Gastroesophageal sphincter (tissue), 4 donors: ENCODE measurements around the gene COL5A2. TPM values are rescaled to one million over a fixed set of nuclear protein-coding genes. Genes with fewer than 3 reads are reported as not detected.

Experiments
- ATAC-seq: fragments of 150-250 bp; one replicate; pipeline ENCODE4 v1.9.1; 2016; ENCODE audit warnings: mild to moderate bottlenecking, moderate library complexity
- H3K27ac ChIP-seq, 4 donors: fragments of 200-600 bp; sonication (generic) in 3 of 4; 1 replicate in 3 of 4; 2 replicates in 1 of 4; pipeline ENCODE4 v1.5.1; 2016 to 2019
- H3K27me3 ChIP-seq: fragments of 200-600 bp; sonication (generic); one replicate; pipeline ENCODE4 v1.5.1; 2019
- H3K36me3 ChIP-seq, 2 donors: fragments of 200-600 bp; sonication (generic); one replicate each; pipeline ENCODE4 v1.5.1; 2019; ENCODE audit warnings: control low read depth in 1 of 2
- H3K4me1 ChIP-seq, 3 donors: fragments of 200-600 bp; sonication (generic); 1 replicate in 2 of 3; 2 replicates in 1 of 3; pipeline ENCODE4 v1.5.1; 2016 to 2019; ENCODE audit warnings: control low read depth in 2 of 3
- H3K4me3 ChIP-seq, 2 donors: fragments of 200-600 bp; sonication (generic); one replicate each; pipeline ENCODE4 v1.5.1; 2019; ENCODE audit warnings: mild to moderate bottlenecking in 1 of 2, moderate library complexity in 1 of 2
- H3K9me3 ChIP-seq, 3 donors: fragments of 200-600 bp; sonication (generic); one replicate each; pipeline ENCODE4 v1.5.1; 2017 to 2019; ENCODE audit warnings: control low read depth in 2 of 3
- EP300 ChIP-seq: sonication (generic); formaldehyde crosslinking; IDR thresholded peaks from one replicate; pipeline ENCODE4 v1.6.1; 2017; ENCODE audit warnings: antibody characterized with exemption, mild to moderate bottlenecking
- POLR2A ChIP-seq, 2 donors: fragments of 450-650 bp; IDR thresholded peaks; one replicate each; pipeline ENCODE4 v1.6.1; 2017; ENCODE audit warnings: antibody characterized with exemption in 2 of 2, mild to moderate bottlenecking in 2 of 2, moderate library complexity in 1 of 2
- POLR2AphosphoS5 ChIP-seq: sonication (generic); formaldehyde crosslinking; IDR thresholded peaks from one replicate; pipeline ENCODE4 v1.6.1; 2017; ENCODE audit warnings: antibody characterized with exemption
- WGBS, 2 donors: methylation state at CpG; one replicate each; pipeline ENCODE4 v1.1.5; 2018; ENCODE audit warnings: low coverage in 1 of 2; 5-methylcytosine and 5-hydroxymethylcytosine counted together
- total RNA-seq, 4 donors: library from RNA; depleted of rRNA; stranded (reverse); fragments of >200 nt; gene quantifications; one replicate each; pipeline ENCODE4 v1.1.0, GENCODE V29; 2016
- TF ChIP-seq, protein P1 (sequence below), 4 experiments: fragments of 200-600 bp in 2 of 4; fragments of 450-650 bp in 2 of 4; sonication (generic) in 1 of 4; IDR thresholded peaks; one replicate each; pipeline ENCODE4 v1.5.1; 2017 to 2019; ENCODE audit warnings: antibody characterized with exemption in 4 of 4, mild to moderate bottlenecking in 2 of 4, moderate library complexity in 2 of 4

Gene COL5A2
- total RNA-seq, 4 donors from 2014 or later, result 57.3 to 104 (median 80.9) TPM

DNA sequence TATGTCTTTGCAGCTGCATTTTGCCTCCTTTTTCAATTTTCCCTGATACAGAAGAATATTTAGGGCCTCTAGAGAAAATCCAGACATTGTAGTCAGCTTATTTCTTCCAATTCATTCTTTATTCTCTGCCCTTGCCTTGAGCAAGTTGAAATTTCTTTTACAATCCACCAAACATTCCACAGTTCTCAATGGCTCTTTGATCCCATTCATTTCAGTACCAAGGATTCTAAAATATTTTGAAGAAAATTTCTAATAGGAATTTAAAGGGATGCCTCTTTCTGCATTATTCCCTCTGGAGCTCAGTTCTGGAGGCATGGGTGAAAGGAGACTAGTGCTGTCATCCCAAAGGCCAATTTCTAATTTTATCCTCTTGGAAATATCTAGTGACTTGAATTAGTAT, 61.2 kb downstream of the COL5A2 start:
- Histone ChIP-seq H3K27me3 (no peaks in the 10 kb centered on the region), H3K4me3 (no peak overlapping the region), H3K36me3 (no peaks in the 10 kb centered on the region), H3K4me1 (peaks cover 0 to 38% (median 5%) of the 10 kb centered on the region in 3 donors), H3K9me3 (no peaks in the 10 kb centered on the region), H3K27ac (no peak overlapping the region)
- no peak for ATAC-seq
- TF ChIP-seq EP300, result no peak
- no peak for TF ChIP-seq POLR2A (IDR thresholded peaks at IDR 0.05)
- TF ChIP-seq, protein P1, sequence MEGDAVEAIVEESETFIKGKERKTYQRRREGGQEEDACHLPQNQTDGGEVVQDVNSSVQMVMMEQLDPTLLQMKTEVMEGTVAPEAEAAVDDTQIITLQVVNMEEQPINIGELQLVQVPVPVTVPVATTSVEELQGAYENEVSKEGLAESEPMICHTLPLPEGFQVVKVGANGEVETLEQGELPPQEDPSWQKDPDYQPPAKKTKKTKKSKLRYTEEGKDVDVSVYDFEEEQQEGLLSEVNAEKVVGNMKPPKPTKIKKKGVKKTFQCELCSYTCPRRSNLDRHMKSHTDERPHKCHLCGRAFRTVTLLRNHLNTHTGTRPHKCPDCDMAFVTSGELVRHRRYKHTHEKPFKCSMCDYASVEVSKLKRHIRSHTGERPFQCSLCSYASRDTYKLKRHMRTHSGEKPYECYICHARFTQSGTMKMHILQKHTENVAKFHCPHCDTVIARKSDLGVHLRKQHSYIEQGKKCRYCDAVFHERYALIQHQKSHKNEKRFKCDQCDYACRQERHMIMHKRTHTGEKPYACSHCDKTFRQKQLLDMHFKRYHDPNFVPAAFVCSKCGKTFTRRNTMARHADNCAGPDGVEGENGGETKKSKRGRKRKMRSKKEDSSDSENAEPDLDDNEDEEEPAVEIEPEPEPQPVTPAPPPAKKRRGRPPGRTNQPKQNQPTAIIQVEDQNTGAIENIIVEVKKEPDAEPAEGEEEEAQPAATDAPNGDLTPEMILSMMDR (IDR thresholded peaks at IDR 0.05), result no peak
- TF ChIP-seq POLR2AphosphoS5, result no peak

DNA sequence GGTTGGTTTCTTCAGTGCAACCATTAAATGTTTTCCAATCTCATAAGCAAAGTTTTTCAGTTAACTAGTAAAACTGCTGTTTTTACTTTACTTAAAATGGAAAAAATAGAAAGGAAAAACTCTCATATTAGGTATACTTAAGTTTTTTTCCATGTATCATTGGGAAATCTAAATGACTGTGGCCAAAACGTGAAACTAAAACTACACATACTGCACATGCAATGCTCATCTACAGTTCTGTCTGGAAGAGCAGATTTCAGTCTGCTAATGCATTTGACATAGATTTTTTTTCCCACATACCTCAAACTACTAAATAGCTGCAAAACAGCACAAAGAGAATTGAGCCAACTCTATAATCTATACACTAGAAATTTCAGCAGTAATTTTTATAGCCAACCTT, 62.6 kb downstream of the COL5A2 start:
- no peak overlapping the region for H3K27ac ChIP-seq
- H3K4me3 ChIP-seq, result no peak overlapping the region
- TF ChIP-seq POLR2AphosphoS5 (no peak), EP300 (no peak), POLR2A (IDR thresholded peaks at IDR 0.05) (no peak)
- TF ChIP-seq, protein P1 (IDR thresholded peaks at IDR 0.05), result no peak
- H3K4me1 ChIP-seq, result peaks cover 0 to 38% (median 5%) of the 10 kb centered on the region in 3 donors
- no peaks in the 10 kb centered on the region for H3K27me3 ChIP-seq
- no peaks in the 10 kb centered on the region for H3K9me3 ChIP-seq
- 29 to 30% methylated on average over 1 of the region's 1 CpG for WGBS, 2 donors
- ATAC-seq, result no peak
- H3K36me3 ChIP-seq, result no peaks in the 10 kb centered on the region

DNA sequence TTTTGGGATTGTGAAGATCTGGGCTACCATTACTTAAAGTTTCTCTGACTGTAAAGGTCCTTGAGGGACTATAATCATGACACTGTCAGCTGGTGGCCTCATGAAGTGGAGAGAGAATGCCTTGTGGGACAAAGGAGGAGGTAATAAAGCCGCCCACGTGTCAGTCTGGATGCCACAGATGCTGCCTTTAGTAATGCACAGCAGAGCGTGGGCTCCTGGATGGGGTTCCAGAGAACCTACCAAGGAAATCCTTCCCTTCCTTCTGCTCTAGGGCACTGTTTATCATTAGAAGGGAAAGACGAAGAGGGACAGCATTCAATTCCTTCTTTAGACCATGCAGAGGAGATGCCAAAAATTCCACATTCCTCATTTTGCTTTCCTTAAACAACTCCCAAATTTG, 63.5 kb downstream of the COL5A2 start:
- no peaks in the 10 kb centered on the region for H3K9me3 ChIP-seq
- H3K4me1 ChIP-seq, result peaks cover 0 to 38% (median 5%) of the 10 kb centered on the region in 3 donors
- H3K27me3 ChIP-seq, result no peaks in the 10 kb centered on the region
- no peak for ATAC-seq
- peak overlapping the region in 2 of 4 donors; percentile 19 to 33 for H3K27ac ChIP-seq
- H3K4me3 ChIP-seq, result no peak overlapping the region
- no peak for TF ChIP-seq EP300
- TF ChIP-seq POLR2A (IDR thresholded peaks at IDR 0.05), result no peak
- TF ChIP-seq, protein P1 (IDR thresholded peaks at IDR 0.05), result no peak
- no peak for TF ChIP-seq POLR2AphosphoS5
- no peaks in the 10 kb centered on the region for H3K36me3 ChIP-seq
- WGBS, 2 donors, result 50 to 68% methylated on average over 2 to 4 of the region's 4 CpGs

DNA sequence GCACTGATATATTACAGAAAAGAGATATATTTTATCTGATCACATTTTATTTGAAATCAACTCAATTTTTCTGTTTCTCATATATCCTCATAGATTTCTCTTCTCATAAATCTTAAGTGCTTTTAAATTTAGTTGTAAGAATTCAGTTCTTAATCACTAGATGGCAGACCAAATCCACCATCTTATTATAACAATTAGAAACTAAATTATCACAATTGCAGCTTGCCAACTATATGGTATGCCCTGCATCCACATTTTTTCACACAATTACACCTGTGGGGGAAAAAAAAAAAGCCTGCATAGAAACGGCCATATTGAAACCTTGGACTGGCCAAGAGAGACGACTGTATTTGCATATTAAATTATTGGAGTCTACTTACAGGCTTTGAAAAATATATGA, 64.4 kb downstream of the COL5A2 start:
- TF ChIP-seq POLR2A (IDR thresholded peaks at IDR 0.05), result no peak
- TF ChIP-seq, protein P1 (IDR thresholded peaks at IDR 0.05), result peak in 3 of 4 experiments; percentile 27 to 46 (median 36)
- Histone ChIP-seq H3K4me3 (peak overlapping the region in 1 of 2 donors; percentile 5), H3K27ac (peak overlapping the region in 1 of 4 donors; percentile 5), H3K9me3 (no peaks in the 10 kb centered on the region), H3K4me1 (peaks cover 0 to 38% (median 5%) of the 10 kb centered on the region in 3 donors), H3K27me3 (no peaks in the 10 kb centered on the region), H3K36me3 (peaks cover 0 to 2% of the 10 kb centered on the region in 2 donors)
- WGBS, 2 donors, result 27% methylated on average over 2 of the region's 2 CpGs
- no peak for ATAC-seq

DNA sequence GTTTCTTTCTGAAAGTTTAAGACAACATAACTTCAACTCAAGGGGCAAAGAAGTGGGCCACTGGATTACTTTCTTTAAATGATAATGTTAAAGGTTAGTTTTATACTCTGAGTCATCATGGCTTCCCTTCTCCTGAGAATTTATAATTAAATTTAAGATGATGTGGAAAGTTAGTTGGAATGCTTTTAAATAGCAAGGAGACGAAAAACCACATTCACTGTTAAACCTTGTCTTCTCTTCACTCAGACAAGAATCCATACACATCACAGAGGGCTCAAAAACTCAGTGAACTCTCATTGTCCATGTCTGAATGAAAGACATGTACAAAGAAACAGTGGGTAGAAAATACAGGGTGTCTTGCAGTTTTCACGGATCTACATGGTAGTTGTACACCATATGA, 65.6 kb downstream of the COL5A2 start:
- TF ChIP-seq, protein P1 (IDR thresholded peaks at IDR 0.05), result no peak
- TF ChIP-seq POLR2A (IDR thresholded peaks at IDR 0.05), result no peak
- no peak for TF ChIP-seq POLR2AphosphoS5
- no peak for TF ChIP-seq EP300
- WGBS, 2 donors, result 25 to 63% methylated on average over 2 of the region's 2 CpGs
- H3K27me3 ChIP-seq, result no peaks in the 10 kb centered on the region
- H3K4me1 ChIP-seq, result peaks cover 0 to 36% (median 5%) of the 10 kb centered on the region in 3 donors
- ATAC-seq, result no peak
- peaks cover 0 to 10% of the 10 kb centered on the region in 2 donors for H3K36me3 ChIP-seq
- H3K27ac ChIP-seq, result no peak overlapping the region
- H3K4me3 ChIP-seq, result no peak overlapping the region
- H3K9me3 ChIP-seq, result no peaks in the 10 kb centered on the region
